Stomach (tissue), 9 donors: ENCODE measurements around the gene LCN12. TPM values are rescaled to one million over a fixed set of nuclear protein-coding genes. Genes with fewer than 3 reads are reported as not detected.

Experiments used
- DNase-seq, 2 donors: peaks; one replicate each; pipeline versions ENCODE4 v3.0.0 to v3.0.0-alpha.2; 2013 to 2019
- H3K27ac ChIP-seq, 5 donors: fragments of 200-600 bp in 4 of 5; sonication (generic) in 4 of 5; one replicate each; pipeline ENCODE4 v1.5.1; 2013 to 2019; ENCODE audit warnings: mild to moderate bottlenecking in 1 of 5, moderate library complexity in 1 of 5
- H3K27me3 ChIP-seq, 3 donors: fragments of 200-600 bp; sonication (generic); one replicate each; pipeline ENCODE4 v1.5.1; 2017 to 2019; ENCODE audit warnings: mixed run types in 1 of 3
- H3K36me3 ChIP-seq, 4 donors: fragments of 200-600 bp; sonication (generic); 1 replicate in 3 of 4; 2 replicates in 1 of 4; pipeline ENCODE4 v1.5.1; 2016 to 2019
- H3K4me1 ChIP-seq, 4 donors: fragments of 200-600 bp; sonication (generic); one replicate each; pipeline ENCODE4 v1.5.1; 2016 to 2019
- H3K4me3 ChIP-seq, 4 donors: fragments of 200-600 bp; sonication (generic) in 3 of 4; one replicate each; pipeline ENCODE4 v1.5.1; 2016 to 2019; ENCODE audit warnings: mild to moderate bottlenecking in 1 of 4
- H3K9me3 ChIP-seq, 4 donors: fragments of 200-600 bp; sonication (generic); one replicate each; pipeline ENCODE4 v1.5.1; 2016 to 2019
- CTCF ChIP-seq, 7 experiments: fragments of 450-650 bp in 4 of 7; fragments of 200-600 bp in 3 of 7; sonication (generic) in 3 of 7; IDR thresholded peaks; one replicate each; pipeline ENCODE4 v1.5.1; 2016 to 2019; ENCODE audit warnings: antibody characterized with exemption in 7 of 7, control low read depth in 2 of 7, mild to moderate bottlenecking in 1 of 7
- EP300 ChIP-seq: sonication (generic); formaldehyde crosslinking; IDR thresholded peaks from one replicate; pipeline ENCODE4 v1.6.1; 2017; ENCODE audit warnings: antibody characterized with exemption
- POLR2A ChIP-seq, 4 donors: fragments of 450-650 bp; IDR thresholded peaks; one replicate each; pipeline ENCODE4 v1.6.1; 2016; ENCODE audit warnings: antibody characterized with exemption in 4 of 4, control low read depth in 2 of 4, mild to moderate bottlenecking in 1 of 4, moderate library complexity in 1 of 4
- POLR2AphosphoS5 ChIP-seq, 3 donors: sonication (generic); formaldehyde crosslinking; IDR thresholded peaks; one replicate each; pipeline ENCODE4 v1.6.1; 2016; ENCODE audit warnings: antibody characterized with exemption in 3 of 3
- WGBS, 5 donors: extraction: QIAGEN DNeasy Blood & Tissue Kit in 3 of 5; methylation state at CpG; one replicate each; pipeline versions ENCODE4 v1.1.5 to v1.1.7; 2013 to 2018; 5-methylcytosine and 5-hydroxymethylcytosine counted together
- intact Hi-C: fragments of 100-400 bp; cut with DNase I; formaldehyde crosslinking; loops from one replicate; pipeline ENCODE4 v1.15.1; 2023; ENCODE audit warnings: low total_unique reads
- polyA plus RNA-seq, 3 donors: library from polyadenylated mRNA; stranded (reverse); fragments of 200-250 nt; gene quantifications; one replicate each; pipeline ENCODE4 v1.2.3, GENCODE V29; 2013
- total RNA-seq, 5 donors: library from RNA; depleted of rRNA; stranded (reverse); fragments of >200 nt; gene quantifications; one replicate each; pipeline versions ENCODE4 v1.1.0 to v1.2.3, GENCODE V29; 2014 to 2016
- donor health status: healthy with polysubstance abuse.
- donor health status: Bipolar disorder and iron deficiency.
- donor health status: healthy.

Gene LCN12
- total and polyA plus RNA-seq, 8 donors, result 0.73 to 6.3 (median 2.3) TPM; not detected in 3

GRCh38 chr9:136960212-136960937 is 8.3 kb downstream of the LCN12 start:
- no peak for DNase-seq
- no peaks in the 10 kb centered on the region for H3K27me3 ChIP-seq
- no peaks in the 10 kb centered on the region for H3K9me3 ChIP-seq
- no peak overlapping the region for H3K4me3 ChIP-seq
- 71 to 83% (median 81%) methylated on average over 16 to 19 of the region's 19 CpGs for WGBS, 5 donors
- H3K27ac ChIP-seq, result peak overlapping the region in 2 of 5 donors; percentile 9 to 38
- no peak for TF ChIP-seq POLR2AphosphoS5 (IDR thresholded peaks at IDR 0.05)
- no peak for TF ChIP-seq CTCF (IDR thresholded peaks at IDR 0.05)
- no peak for TF ChIP-seq EP300
- no peak for TF ChIP-seq POLR2A (IDR thresholded peaks at IDR 0.05)
- H3K36me3 ChIP-seq, result no peaks in the 10 kb centered on the region
- intact Hi-C loops, result no loop called here
- H3K4me1 ChIP-seq, result peaks cover 18 to 25% (median 23%) of the 10 kb centered on the region in 4 donors

GRCh38 chr9:136960938-136961275 is 8.8 kb downstream of the LCN12 start:
- H3K27me3 ChIP-seq, result peaks cover 0 to 3% (median 0%) of the 10 kb centered on the region in 3 donors
- DNase-seq, result no peak
- TF ChIP-seq POLR2AphosphoS5 (IDR thresholded peaks at IDR 0.05) (no peak), CTCF (IDR thresholded peaks at IDR 0.05) (no peak), EP300 (no peak), POLR2A (IDR thresholded peaks at IDR 0.05) (no peak)
- intact Hi-C loops, result no loop called here
- peak overlapping the region in 3 of 5 donors; percentile 38 to 47 (median 42) for H3K27ac ChIP-seq
- no peak overlapping the region for H3K4me3 ChIP-seq
- WGBS, 5 donors, result 84 to 93% (median 89%) methylated on average over 12 to 15 of the region's 15 CpGs
- peaks cover 18 to 28% (median 26%) of the 10 kb centered on the region in 4 donors for H3K4me1 ChIP-seq
- H3K9me3 ChIP-seq, result no peaks in the 10 kb centered on the region
- H3K36me3 ChIP-seq, result no peaks in the 10 kb centered on the region

- Histone ChIP-seq H3K36me3 (no peaks in the 10 kb centered on the region), H3K27me3 (peaks cover 0 to 9% (median 0%) of the 10 kb centered on the region in 3 donors), H3K9me3 (no peaks in the 10 kb centered on the region), H3K4me1 (peaks cover 18 to 34% (median 29%) of the 10 kb centered on the region in 4 donors), H3K4me3 (no peak overlapping the region), H3K27ac (peak overlapping the region in 3 of 5 donors; percentile 38 to 47 (median 42))
- TF ChIP-seq EP300, result no peak
- TF ChIP-seq POLR2AphosphoS5 (IDR thresholded peaks at IDR 0.05), result no peak
- TF ChIP-seq CTCF (IDR thresholded peaks at IDR 0.05), result no peak
- no peak for TF ChIP-seq POLR2A (IDR thresholded peaks at IDR 0.05)
- WGBS, 5 donors, result 47 to 76% (median 56%) methylated on average over 20 to 23 of the region's 23 CpGs
- intact Hi-C loops, result no loop called here
- peak; percentile 59 to 74 for DNase-seq
These were observed 9.4 kb downstream of the LCN12 start for GRCh38 chr9:136961279-136962065.

- intact Hi-C loops, result no loop called here
- DNase-seq, result no peak
- no peak overlapping the region for H3K4me3 ChIP-seq
- WGBS, 5 donors, result 92 to 97% (median 94%) methylated on average over 7 to 9 of the region's 9 CpGs
- H3K36me3 ChIP-seq, result no peaks in the 10 kb centered on the region
- TF ChIP-seq CTCF (IDR thresholded peaks at IDR 0.05) (no peak), EP300 (no peak), POLR2AphosphoS5 (IDR thresholded peaks at IDR 0.05) (no peak), POLR2A (IDR thresholded peaks at IDR 0.05) (no peak)
- peaks cover 18 to 35% (median 29%) of the 10 kb centered on the region in 4 donors for H3K4me1 ChIP-seq
- H3K27me3 ChIP-seq, result peaks cover 0 to 9% (median 0%) of the 10 kb centered on the region in 3 donors
- no peak overlapping the region for H3K27ac ChIP-seq
- H3K9me3 ChIP-seq, result no peaks in the 10 kb centered on the region
These were observed 10.1 kb downstream of the LCN12 start for GRCh38 chr9:136962163-136962562.
